GM19438 (cell line): ENCODE results near the gene NDST1.

ENCODE experiments used
- ATAC-seq: cut with Tn5 transposase; IDR thresholded peaks from one replicate; pipeline ENCODE4 v1.9.1; 2021; ENCODE audit warnings: low read depth; ENCODE audit not compliant: unreplicated experiment

Gene NDST1

GRCh38 chr5:150540615-150541396 lies 32.9 kb downstream of the NDST1 start:
- ATAC-seq = no peak

DNA sequence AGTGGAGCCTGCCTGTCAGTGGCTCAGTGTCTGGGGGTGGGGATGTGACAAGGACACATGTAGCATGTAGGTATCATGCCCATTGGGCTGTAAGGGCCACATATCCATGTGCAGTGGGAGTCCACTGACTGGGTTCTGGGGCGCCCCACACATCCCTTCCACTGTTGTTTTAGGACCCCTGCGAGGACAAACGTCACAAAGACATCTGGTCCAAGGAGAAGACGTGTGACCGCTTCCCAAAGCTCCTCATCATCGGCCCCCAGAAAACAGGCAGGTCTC lies 33.4 kb downstream of the NDST1 start:
- ATAC-seq = no peak

DNA sequence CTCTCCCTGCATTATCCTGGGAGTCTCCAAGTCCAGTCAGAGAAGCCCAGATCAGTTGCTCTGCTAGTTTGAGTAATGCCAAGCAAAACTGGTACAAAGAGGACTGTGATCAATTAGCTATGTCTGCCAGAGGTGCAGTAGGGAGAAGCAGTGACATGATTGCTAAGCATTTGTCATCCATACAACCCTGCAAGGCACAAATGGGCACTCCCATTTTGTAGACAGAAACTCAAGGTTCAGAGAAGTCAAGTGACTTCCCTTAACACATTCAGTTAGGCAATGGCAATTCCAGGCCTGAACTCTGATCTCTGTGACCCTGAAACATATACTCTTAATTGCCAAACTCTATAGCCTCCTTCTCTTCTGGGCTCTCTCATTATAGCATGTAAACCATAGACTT lies 34.0 kb downstream of the NDST1 start:
- ATAC-seq = no peak

DNA sequence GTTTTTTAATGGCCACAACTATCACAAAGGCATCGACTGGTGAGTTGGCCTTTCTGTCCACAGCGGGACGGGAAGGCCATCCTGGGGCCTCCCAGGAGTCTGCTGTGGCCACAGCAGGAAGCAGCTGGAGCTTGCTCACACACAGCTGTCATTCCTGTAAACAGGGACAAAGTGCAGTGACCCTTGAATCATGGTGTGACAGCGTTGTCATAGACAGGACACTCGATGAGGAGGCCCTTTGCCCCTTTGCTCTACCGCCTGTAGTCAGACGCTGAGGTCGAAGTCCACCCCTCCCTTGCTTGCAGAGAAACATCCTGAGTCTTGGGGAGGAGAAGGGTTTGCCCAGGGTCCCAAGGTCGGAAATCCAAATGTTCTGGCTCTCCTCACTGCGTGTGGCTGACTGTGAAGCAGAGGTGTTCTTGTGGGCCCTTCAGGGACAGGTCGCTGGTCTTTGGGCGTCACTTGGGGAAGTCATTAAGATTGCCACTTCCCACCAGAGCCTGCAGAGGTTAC lies 35.1 kb downstream of the NDST1 start:
- ATAC-seq = no peak

- peak; percentile 93 for ATAC-seq
These were observed 36.8 kb downstream of the NDST1 start for GRCh38 chr5:150544611-150545219.

DNA sequence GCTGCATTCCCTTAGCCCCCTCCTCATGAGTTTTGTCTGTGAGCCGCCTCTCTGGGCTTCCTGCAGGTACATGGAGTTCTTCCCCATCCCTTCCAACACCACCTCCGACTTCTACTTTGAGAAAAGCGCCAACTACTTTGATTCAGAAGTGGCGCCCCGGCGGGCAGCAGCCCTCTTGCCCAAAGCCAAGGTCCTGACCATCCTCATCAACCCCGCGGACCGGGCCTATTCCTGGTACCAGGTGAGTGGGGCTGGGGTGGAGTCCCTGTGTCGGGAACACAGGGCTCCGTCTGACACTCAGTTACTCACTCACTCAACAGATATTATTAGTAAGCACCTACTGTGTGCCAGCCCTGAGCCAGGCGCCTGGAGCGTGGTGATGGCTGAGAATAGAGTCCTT lies 37.3 kb downstream of the NDST1 start:
- ATAC-seq = no peak

DNA sequence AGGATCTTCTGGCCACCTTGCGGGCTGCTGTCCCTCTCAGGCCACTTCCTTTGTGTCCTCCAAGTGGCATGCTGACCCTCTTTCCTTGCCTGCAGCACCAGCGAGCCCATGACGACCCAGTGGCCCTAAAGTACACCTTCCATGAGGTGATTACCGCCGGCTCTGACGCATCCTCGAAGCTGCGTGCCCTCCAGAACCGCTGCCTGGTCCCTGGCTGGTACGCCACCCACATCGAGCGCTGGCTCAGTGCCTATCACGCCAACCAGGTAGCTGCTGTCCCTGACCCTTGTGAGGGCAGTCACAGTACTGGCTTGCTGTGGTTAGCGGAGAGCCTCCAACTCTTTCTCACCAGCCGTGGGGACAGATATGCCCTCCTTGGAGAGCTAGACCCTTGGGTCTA lies 40.2 kb downstream of the NDST1 start:
- no peak for ATAC-seq

DNA sequence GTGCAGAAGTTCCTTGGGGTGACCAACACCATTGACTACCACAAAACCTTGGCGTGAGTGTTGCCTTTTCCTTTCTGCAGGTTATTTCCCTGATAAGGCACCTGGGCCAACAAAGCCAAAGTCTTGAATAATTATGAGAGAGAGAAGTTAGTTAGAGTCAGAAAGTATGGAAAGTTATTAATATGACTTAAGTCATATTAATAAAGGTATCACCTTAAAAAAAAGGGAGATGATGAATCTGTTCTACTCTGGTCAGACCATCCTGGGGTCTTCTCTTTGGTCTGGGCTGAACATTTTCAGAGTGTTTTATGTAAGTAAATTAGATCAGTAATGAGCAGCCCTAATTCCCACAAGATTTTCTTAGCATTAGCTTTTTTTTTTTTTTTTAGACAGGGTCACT lies 41.8 kb downstream of the NDST1 start:
- ATAC-seq = no peak

DNA sequence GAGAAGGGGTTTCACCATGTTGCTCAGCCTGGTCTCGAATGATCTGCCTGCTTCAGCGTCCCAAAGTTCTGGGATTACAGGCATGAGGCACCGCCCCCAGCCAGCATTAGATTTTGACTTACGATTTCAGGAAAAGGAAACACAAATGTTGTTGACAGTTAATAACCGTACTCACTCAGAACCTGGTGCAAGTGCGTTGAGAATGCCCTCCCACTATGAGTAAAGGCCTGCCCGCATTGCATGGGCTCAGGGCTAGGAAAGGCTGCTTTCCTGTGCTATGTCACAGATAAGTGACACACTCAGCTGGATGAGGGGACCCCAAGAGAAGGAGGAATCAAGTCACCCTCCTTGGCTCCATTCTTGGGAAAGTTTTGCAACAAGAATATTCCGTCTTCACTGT lies 42.4 kb downstream of the NDST1 start:
- no peak for ATAC-seq

DNA sequence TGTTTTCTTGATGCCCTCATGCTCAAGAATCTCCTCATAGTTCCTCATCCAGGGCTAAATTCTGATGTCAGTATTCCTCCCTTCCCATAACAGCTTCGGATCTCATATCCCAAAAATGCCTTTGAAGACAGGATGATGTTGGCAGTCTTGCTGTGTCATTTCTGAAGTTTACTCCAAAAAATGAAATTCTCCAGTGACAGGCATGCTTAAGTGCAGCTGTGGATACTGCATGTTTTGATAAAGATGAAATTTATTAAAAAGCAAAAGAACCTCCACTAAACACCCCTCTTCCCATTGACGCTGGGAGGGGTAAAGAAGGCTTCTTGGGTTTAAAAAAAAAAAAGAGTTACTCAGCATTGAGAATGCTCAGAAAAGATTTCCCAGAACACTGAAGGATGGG lies 43.1 kb downstream of the NDST1 start:
- no peak for ATAC-seq

GRCh38 chr5:150553402-150553801 lies 45.5 kb downstream of the NDST1 start:
- ATAC-seq = no peak

GRCh38 chr5:150553911-150554310 lies 46.0 kb downstream of the NDST1 start:
- no peak for ATAC-seq

DNA sequence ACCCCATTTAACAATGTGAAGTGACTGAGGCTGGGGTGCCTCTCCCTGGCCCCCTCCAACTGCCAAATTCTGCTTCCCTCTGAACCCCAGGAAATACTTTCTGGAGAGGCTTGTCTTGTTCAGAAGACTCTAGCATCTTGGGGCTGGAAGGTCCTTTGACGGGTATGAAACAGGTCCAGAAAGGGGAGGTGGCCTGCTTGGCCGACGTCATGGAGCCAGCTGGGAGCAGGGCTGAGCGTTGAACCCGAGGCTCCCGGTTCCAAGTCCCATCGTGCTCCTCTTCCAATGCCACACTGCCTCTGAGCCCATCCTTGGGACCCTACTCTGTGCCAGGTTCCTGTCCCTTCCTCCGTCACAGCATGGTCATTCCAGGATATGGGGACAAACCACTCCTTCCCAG lies 46.9 kb downstream of the NDST1 start:
- no peak for ATAC-seq

DNA sequence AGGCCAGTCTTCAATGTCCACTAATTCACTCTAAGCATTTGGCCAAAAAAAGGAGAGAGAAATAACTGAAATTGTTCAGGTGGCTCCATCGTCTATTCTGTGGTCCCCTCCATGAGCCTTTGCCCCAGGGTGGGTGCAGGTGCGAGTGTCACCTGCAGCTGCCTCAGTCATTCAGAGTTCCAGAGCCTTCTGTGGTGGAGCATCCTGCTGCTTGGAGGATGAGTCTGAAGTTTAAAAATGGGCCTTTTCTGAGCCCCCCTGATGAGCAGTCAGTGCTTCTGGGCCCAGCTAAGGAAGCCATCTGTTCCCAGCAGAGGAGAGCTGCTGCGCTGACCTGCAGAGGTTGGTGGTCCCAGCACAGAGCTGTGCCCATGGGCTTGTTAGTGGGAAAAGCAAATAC lies 48.2 kb downstream of the NDST1 start:
- no peak for ATAC-seq

- ATAC-seq = peak; percentile 52
These were observed 49.1 kb downstream of the NDST1 start for GRCh38 chr5:150556859-150557508.

DNA sequence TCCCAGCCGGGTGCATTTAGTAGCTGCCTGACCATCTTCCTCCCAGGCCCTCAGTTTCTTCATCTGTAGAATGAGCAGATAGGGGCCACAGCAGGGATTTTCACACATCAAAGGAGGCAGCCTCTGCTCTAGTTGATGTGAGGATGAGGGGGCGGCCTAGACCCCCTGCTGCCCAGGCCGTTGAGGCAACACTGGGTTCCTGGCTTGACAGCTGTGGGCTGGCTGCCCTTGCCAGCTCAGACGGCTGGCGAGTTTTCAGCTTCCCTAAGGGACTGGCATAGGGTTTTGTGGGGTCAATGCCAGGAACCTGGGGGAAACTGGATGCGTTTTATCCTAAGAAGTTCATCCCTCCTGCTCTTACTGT lies 49.6 kb downstream of the NDST1 start:
- ATAC-seq = no peak

GRCh38 chr5:150558088-150558621 lies 50.2 kb downstream of the NDST1 start:
- no peak for ATAC-seq

DNA sequence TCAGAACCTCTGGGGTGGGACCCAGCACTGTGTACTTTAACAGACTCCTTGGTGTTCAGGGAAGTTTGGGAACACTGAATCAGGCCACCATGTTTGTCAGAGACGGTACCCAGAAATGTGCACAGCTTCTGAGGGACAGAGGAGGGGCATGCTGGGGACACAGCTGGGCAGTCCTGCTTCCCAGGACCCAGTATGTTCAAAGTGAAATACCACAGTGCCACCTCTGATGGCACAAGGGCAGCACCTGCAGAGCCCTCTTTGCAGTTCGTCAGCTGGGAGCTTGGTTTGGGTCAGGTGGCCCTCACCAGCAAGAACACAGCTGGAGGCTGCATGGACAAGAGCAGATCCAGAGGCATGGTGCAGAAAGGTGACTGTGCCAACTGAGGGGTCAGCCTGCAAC lies 51.2 kb downstream of the NDST1 start:
- no peak for ATAC-seq

DNA sequence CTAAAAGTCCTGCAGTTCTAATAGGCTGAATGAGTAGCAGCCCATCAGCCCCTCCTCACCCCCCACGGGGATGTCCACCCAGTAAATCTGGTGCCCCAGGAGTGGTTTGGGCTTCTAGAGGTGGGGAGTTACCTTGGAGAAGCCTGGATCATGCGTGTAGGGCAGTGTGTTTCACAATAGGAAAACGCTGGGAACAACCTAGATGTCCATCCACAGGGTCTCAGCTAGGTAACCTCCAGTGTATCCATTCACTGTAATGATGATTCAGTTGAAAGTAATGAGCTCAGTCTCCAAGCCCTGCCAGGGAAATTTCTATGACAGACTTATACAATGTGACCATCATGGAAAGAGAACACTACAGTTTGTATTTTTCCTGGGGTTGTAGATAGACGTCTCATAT lies 51.8 kb downstream of the NDST1 start:
- ATAC-seq = no peak

DNA sequence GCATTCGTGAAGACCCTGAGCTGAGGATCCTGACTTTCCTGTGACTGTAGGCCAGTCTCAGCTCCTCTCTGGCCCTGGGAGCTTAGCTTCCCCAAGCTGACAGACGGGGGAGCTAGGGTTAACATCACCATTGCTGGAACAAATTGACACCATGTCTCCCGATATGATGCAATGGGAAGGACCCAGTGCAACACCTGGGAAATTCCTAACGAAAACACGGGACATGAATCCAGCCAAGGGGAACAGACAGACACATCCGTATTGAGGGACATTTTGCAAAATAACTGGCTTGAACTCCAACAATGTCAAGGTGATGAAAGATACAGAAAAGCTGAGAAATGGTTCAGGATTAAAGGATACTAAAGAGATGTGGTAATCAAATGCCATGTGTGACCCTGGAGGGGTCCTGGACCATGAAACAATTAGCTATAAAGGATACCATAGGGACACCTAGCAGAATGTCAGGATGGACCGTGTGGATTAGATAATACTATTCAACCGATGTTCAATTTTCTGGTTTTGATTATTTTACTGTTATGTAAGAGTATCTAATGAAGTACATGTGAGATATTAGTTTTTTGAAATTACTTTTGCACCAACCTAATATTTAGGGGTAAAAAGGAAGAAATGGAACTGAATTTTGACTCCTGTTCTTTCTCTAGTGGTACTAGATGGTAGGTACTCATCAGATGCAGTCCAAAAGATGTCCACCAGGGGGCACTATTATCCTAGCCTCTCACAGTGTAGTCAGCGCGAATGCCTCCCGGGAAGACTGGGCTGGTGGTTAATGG lies 52.7 kb downstream of the NDST1 start:
- no peak for ATAC-seq

- no peak for ATAC-seq
These were observed 53.2 kb downstream of the NDST1 start for GRCh38 chr5:150561192-150561512.
